Endothelial cell of umbilical vein (primary cell): Measurements from ENCODE around the gene UGT2A1. TPM values are rescaled to one million over a fixed set of nuclear protein-coding genes. Genes with fewer than 3 reads are reported as not detected.
"Not testable (repeated sequence)": the region's sequence is repeated elsewhere in the genome, so short reads cannot be mapped to it uniquely, and the experiment has no call there.

ENCODE experiments used
- BruUV-seq: library from RNA; stranded (reverse); fragments of 400-500 nt; replicated peaks from 2 replicates; lab custom pipeline; 2021; lab: Mats Ljungman, UMichigan
- CTCF ChIA-PET: fragments of 300-600, 350-600 bp; sonication (Branson Sonifier 250); formaldehyde crosslinking; loops from one replicate; lab custom pipeline; 2021; ENCODE audit warnings: antibody characterized with exemption, inconsistent platforms; lab: Charles Lee
- POLR2A ChIA-PET: fragments of 300-600, 350-600 bp; sonication (Branson Sonifier 250); formaldehyde crosslinking; loops from one replicate; lab custom pipeline; 2021; ENCODE audit warnings: antibody characterized with exemption, inconsistent platforms; lab: Charles Lee
- DNase-seq: peaks from one replicate; pipeline ENCODE4 v3.0.0-alpha.2; 2011; ENCODE audit warnings: low read depth, low spot score
- FAIRE-seq: peaks from 2 replicates; lab custom pipeline; 2011; peaks lifted over from hg19 to GRCh38; lab: Jason Lieb, UNC
- H2AFZ ChIP-seq: 2 replicates; pipeline ENCODE4 v1.6.0; 2012; ENCODE audit warnings: low read depth, low read length, control low read depth, inconsistent platforms
- H3K27ac ChIP-seq: 2 replicates; pipeline ENCODE4 v1.5.1; 2011; ENCODE audit warnings: low read depth, mild to moderate bottlenecking, control low read depth, low read length, moderate library complexity; ENCODE audit not compliant: insufficient read depth
- H3K27me3 ChIP-seq, 2 experiments: 2 replicates each; pipeline versions ENCODE4 v1.6.0 to v1.6.1; 2011; ENCODE audit warnings: low read length in 2 of 2, mixed read lengths in 1 of 2; ENCODE audit not compliant: control insufficient read depth in 2 of 2, insufficient read depth in 2 of 2
- H3K36me3 ChIP-seq, 2 experiments: 2 replicates in 1 of 2; 3 replicates in 1 of 2; pipeline ENCODE4 v1.5.1; 2011; ENCODE audit warnings: low read length in 2 of 2, mild to moderate bottlenecking in 1 of 2, moderate library complexity in 1 of 2; ENCODE audit not compliant: control insufficient read depth in 2 of 2, insufficient read depth in 2 of 2; ENCODE audit errors: extremely low read depth in 1 of 2
- H3K4me1 ChIP-seq: 3 replicates; pipeline ENCODE4 v1.5.1; 2011; ENCODE audit warnings: mild to moderate bottlenecking, low read length; ENCODE audit not compliant: control insufficient read depth, insufficient read depth; ENCODE audit errors: extremely low read depth
- H3K4me2 ChIP-seq: 2 replicates; pipeline ENCODE4 v1.6.1; 2011; ENCODE audit warnings: low read length, control low read depth, mixed read lengths; ENCODE audit not compliant: insufficient read depth
- H3K4me3 ChIP-seq, 3 experiments: fragments of 200-600 bp in 1 of 3; sonication (generic), shearing (Covaris generic) in 1 of 3; replicated peaks in 1 of 3; 2 replicates each; pipeline ENCODE4 v1.5.1; 2011 to 2016; ENCODE audit warnings: control low read depth in 3 of 3, low read length in 3 of 3, mild to moderate bottlenecking in 2 of 3, inconsistent platforms in 1 of 3, low read depth in 1 of 3, moderate library complexity in 1 of 3; ENCODE audit not compliant: insufficient read depth in 1 of 3
- H3K79me2 ChIP-seq: 2 replicates; pipeline ENCODE4 v1.6.0; 2012; ENCODE audit warnings: low read length, inconsistent platforms; ENCODE audit not compliant: control insufficient read depth, insufficient read depth
- H3K9ac ChIP-seq: replicated peaks from 2 replicates; pipeline ENCODE3; 2011; ENCODE audit warnings: low read length, control low read depth; ENCODE audit not compliant: insufficient read depth; ENCODE audit errors: extremely low read depth
- H3K9me1 ChIP-seq: replicated peaks from 3 replicates; pipeline ENCODE4 v1.6.0; 2011; ENCODE audit warnings: mild to moderate bottlenecking, low read length; ENCODE audit not compliant: control insufficient read depth, insufficient read depth; ENCODE audit errors: extremely low read depth
- H3K9me3 ChIP-seq: replicated peaks from 2 replicates; pipeline ENCODE4 v1.5.1; 2012; ENCODE audit warnings: low read length, inconsistent platforms; ENCODE audit not compliant: control insufficient read depth, insufficient read depth
- H4K20me1 ChIP-seq: replicated peaks from 2 replicates; pipeline ENCODE3; 2011; ENCODE audit warnings: mild to moderate bottlenecking, low read length; ENCODE audit not compliant: control insufficient read depth, insufficient read depth; ENCODE audit errors: extremely low read depth
- EZH2 ChIP-seq: IDR thresholded peaks from 2 replicates; pipeline ENCODE4 v1.6.1; 2012; ENCODE audit warnings: borderline replicate concordance, low read depth, mild to moderate bottlenecking, moderate library complexity, low read length, inconsistent platforms; ENCODE audit not compliant: severe bottlenecking
- FOS ChIP-seq: IDR thresholded peaks from 2 replicates; pipeline ENCODE4 v1.6.1; 2011; ENCODE audit warnings: mild to moderate bottlenecking, low read length, moderate library complexity, borderline replicate concordance; ENCODE audit not compliant: insufficient read depth
- GATA2 ChIP-seq: IDR thresholded peaks from 2 replicates; pipeline ENCODE4 v1.7.0; 2011; ENCODE audit warnings: low read depth, mild to moderate bottlenecking, moderate library complexity, mixed read lengths, low read length; ENCODE audit not compliant: insufficient read length, insufficient read depth
- JUN ChIP-seq: IDR thresholded peaks from 2 replicates; pipeline ENCODE4 v1.6.1; 2011; ENCODE audit warnings: borderline replicate concordance, low read depth; ENCODE audit not compliant: insufficient read length, insufficient read depth
- MAX ChIP-seq: IDR thresholded peaks from 2 replicates; pipeline ENCODE4 v1.6.1; 2011; ENCODE audit not compliant: insufficient read depth, insufficient read length
- MYC ChIP-seq: IDR thresholded peaks from one replicate; pipeline ENCODE4 v1.6.1; 2011; ENCODE audit warnings: mild to moderate bottlenecking, low read depth, low read length
- POLR2A ChIP-seq: IDR thresholded peaks from 2 replicates; pipeline ENCODE4 v1.6.1; 2012; ENCODE audit warnings: low read depth, mild to moderate bottlenecking, control low read depth, low read length
- POLR2AphosphoS5 ChIP-seq: IDR thresholded peaks from 2 replicates; pipeline ENCODE4 v1.6.1; 2012; ENCODE audit warnings: low read depth, mild to moderate bottlenecking, control low read depth, low read length, moderate library complexity; ENCODE audit not compliant: insufficient read depth
- dilution Hi-C: fragments of 300-500 bp; cut with MboI; formaldehyde crosslinking; loops from one replicate; pipeline ENCODE4 v1.15.0; 2019; ENCODE audit warnings: low sequenced_read_pairs; ENCODE audit not compliant: extremely low pct_ligation_motif_present
- intact Hi-C: fragments of 100-400 bp; cut with micrococcal nuclease; formaldehyde crosslinking; loops from one replicate; pipeline ENCODE4 v1.10.0; 2022
- polyA plus RNA-seq, 4 experiments: library from polyadenylated mRNA; depleted of rRNA in 3 of 4; stranded (reverse) in 3 of 4; unstranded in 1 of 4; fragments of >200 nt; gene quantifications; 2 replicates each; pipeline versions ENCODE4 v1.2.1 to v1.2.3, GENCODE V29; 2011 to 2012; ENCODE audit warnings: missing spikeins in 1 of 4
- total RNA-seq: library from RNA; stranded (reverse); gene quantifications from 2 replicates; pipeline ENCODE4 v1.2.3, GENCODE V29; 2021
- TF ChIP-seq, protein P1 (sequence below), 2 donors: IDR thresholded peaks; 1 replicate in 1 of 2; 2 replicates in 1 of 2; pipeline ENCODE4 v1.5.1; 2011; ENCODE audit warnings: low read length in 2 of 2, mild to moderate bottlenecking in 2 of 2, moderate library complexity in 2 of 2, control low read depth in 1 of 2, inconsistent platforms in 1 of 2, low read depth in 1 of 2; ENCODE audit not compliant: insufficient read depth in 1 of 2; ENCODE audit errors: extremely low read depth in 1 of 2

The UGT2A1 gene
- total and polyA plus RNA-seq, 2 donors (not counting 3 experiments of a cell fraction or from before 2014, with no cell fraction given), result 0.04 TPM; not detected in 1

GRCh38 chr4:69668680-69669079 lies 15.6 kb upstream of the UGT2A1 start:
- Histone ChIP-seq H4K20me1 (no peaks in the 10 kb centered on the region), H3K4me1 (no peaks in the 10 kb centered on the region), H3K27ac (no peak overlapping the region), H3K9me3 (no peaks in the 10 kb centered on the region), H3K4me2 (no peak overlapping the region), H3K36me3 (no peaks in the 10 kb centered on the region), H3K9me1 (no peaks in the 10 kb centered on the region), H2AFZ (no peak overlapping the region), H3K4me3 (no peak overlapping the region), H3K79me2 (no peaks in the 10 kb centered on the region), H3K27me3 (peaks cover 2 to 3% of the 10 kb centered on the region in 2 experiments), H3K9ac (no peak overlapping the region)
- intact Hi-C loops, result no loop called here
- no peak for TF ChIP-seq MYC
- no peak for TF ChIP-seq POLR2AphosphoS5
- TF ChIP-seq JUN, result no peak
- no peak for TF ChIP-seq FOS
- TF ChIP-seq, protein P1, sequence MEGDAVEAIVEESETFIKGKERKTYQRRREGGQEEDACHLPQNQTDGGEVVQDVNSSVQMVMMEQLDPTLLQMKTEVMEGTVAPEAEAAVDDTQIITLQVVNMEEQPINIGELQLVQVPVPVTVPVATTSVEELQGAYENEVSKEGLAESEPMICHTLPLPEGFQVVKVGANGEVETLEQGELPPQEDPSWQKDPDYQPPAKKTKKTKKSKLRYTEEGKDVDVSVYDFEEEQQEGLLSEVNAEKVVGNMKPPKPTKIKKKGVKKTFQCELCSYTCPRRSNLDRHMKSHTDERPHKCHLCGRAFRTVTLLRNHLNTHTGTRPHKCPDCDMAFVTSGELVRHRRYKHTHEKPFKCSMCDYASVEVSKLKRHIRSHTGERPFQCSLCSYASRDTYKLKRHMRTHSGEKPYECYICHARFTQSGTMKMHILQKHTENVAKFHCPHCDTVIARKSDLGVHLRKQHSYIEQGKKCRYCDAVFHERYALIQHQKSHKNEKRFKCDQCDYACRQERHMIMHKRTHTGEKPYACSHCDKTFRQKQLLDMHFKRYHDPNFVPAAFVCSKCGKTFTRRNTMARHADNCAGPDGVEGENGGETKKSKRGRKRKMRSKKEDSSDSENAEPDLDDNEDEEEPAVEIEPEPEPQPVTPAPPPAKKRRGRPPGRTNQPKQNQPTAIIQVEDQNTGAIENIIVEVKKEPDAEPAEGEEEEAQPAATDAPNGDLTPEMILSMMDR (IDR thresholded peaks at IDR 0.05; ENCODE audit: extremely low read depth in 1 of 2, insufficient read depth in 1 of 2, low read depth in 1 of 2, low read length in 2 of 2), result no peak
- TF ChIP-seq GATA2, result no peak
- no peak for TF ChIP-seq POLR2A
- TF ChIP-seq MAX, result no peak
- TF ChIP-seq EZH2, result no peak
- ChIA-PET POLR2A (no interaction called here), CTCF (no interaction called here)
- FAIRE-seq, result no peak
- DNase-seq, result no peak
- dilution Hi-C loops, result no loop called here
- no TSS peak for BruUV-seq

GRCh38 chr4:69664009-69664408 lies 11.0 kb upstream of the UGT2A1 start:
- H3K27me3 ChIP-seq, POLR2A ChIA-PET, H4K20me1 ChIP-seq, H3K9ac ChIP-seq, H3K4me1 ChIP-seq, H3K4me3 ChIP-seq, H3K36me3 ChIP-seq, dilution Hi-C loops, CTCF ChIA-PET, H2AFZ ChIP-seq, FAIRE-seq, DNase-seq, H3K79me2 ChIP-seq, H3K4me2 ChIP-seq, H3K27ac ChIP-seq, H3K9me1 ChIP-seq, intact Hi-C loops, BruUV-seq, H3K9me3 ChIP-seq: not testable (repeated sequence)
